HG03280 (cell line): ENCODE data around the gene TTLL10.

Experiments
- ATAC-seq: cut with Tn5 transposase; IDR thresholded peaks from one replicate; pipeline ENCODE4 v1.9.1; 2021; ENCODE audit warnings: mild to moderate bottlenecking, moderate library complexity; ENCODE audit not compliant: unreplicated experiment

The TTLL10 gene

GRCh38 chr1:1243807-1244191 is 70.1 kb downstream of the TTLL10 start:
- no peak for ATAC-seq

GRCh38 chr1:1244192-1244811 is 70.6 kb downstream of the TTLL10 start:
- no peak for ATAC-seq

- no peak for ATAC-seq
Measured at GRCh38 chr1:1245178-1245816, 71.6 kb downstream of the TTLL10 start.

- no peak for ATAC-seq
Measured at GRCh38 chr1:1245817-1246576, 72.3 kb downstream of the TTLL10 start.

GRCh38 chr1:1246577-1247340 is 73.1 kb downstream of the TTLL10 start, which contains the start of gene C1QTNF12:
C1QTNF12 (minus strand) TSS chr1:1246722; CDS start chr1:1246690, 32 bp downstream.
- no peak for ATAC-seq

- no peak for ATAC-seq
Measured at GRCh38 chr1:1247341-1247913, 73.7 kb downstream of the TTLL10 start.
